ENCODE measurements around the gene UBIAD1. TPM values are rescaled to one million over a fixed set of nuclear protein-coding genes. Genes with fewer than 3 reads are reported as not detected.

UBIAD1 gene
- total and polyA plus RNA-seq, 2 experiments from 2014 or later, result 13.7 to 31.6 TPM

- no peak for TF ChIP-seq CTCF (conservative IDR thresholded peaks at IDR 0.05; ENCODE audit: low read depth in 2 of 2)
- no peak for TF ChIP-seq REST (IDR thresholded peaks at IDR 0.05; ENCODE audit: unreplicated experiment)
- no peak for TF ChIP-seq POLR2AphosphoS5 (IDR thresholded peaks at IDR 0.05; ENCODE audit: low read depth)
- no peak for TF ChIP-seq JUNB (IDR thresholded peaks at IDR 0.05; ENCODE audit: unreplicated experiment)
These were observed 6.2 kb downstream of the UBIAD1 start (continued) for GRCh38 chr1:11279152-11279551.

- Histone ChIP-seq H2AFZ (no peak overlapping the region), H3K27me3 (ENCODE audit: insufficient read depth) (no peaks in the 10 kb centered on the region), H3F3A (replicated peaks; ENCODE audit: low read depth) (peaks cover 4% of the 10 kb centered on the region; the same call in 1 of the 2 replicates), H3K4me1 (ENCODE audit: insufficient read depth) (peaks cover 14% of the 10 kb centered on the region), H3K27ac (ENCODE audit: low read depth) (no peak overlapping the region), H3K9me2 (ENCODE audit: insufficient read depth) (no peaks in the 10 kb centered on the region), H3K79me2 (replicated peaks; ENCODE audit: insufficient read depth) (peaks cover 97% of the 10 kb centered on the region), H3K4me2 (no peak overlapping the region), H4K20me1 (replicated peaks; ENCODE audit: insufficient read depth) (0 out of 2 replicates have a peak, but pooled peaks cover 21% of the 10 kb centered on the region), H3K36me3 (ENCODE audit: insufficient read depth) (peaks cover 13% of the 10 kb centered on the region; the same call in 1 of the 2 replicates), H3K4me3 (no peak overlapping the region)
- Mint-ChIP-seq H3K4me1 (peaks cover 30% of the 10 kb centered on the region), H3K36me3 (ENCODE audit: low read depth) (peaks cover 42% of the 10 kb centered on the region), H3K4me3 (no peak overlapping the region), H3K9me3 (no peaks in the 10 kb centered on the region), H3K27me3 (ENCODE audit: insufficient read depth, low read depth, poor library complexity) (peaks cover 5% of the 10 kb centered on the region), H3K27ac (no peak overlapping the region)
- ATAC-seq, result no peak
- DNase-seq (ENCODE audit: low spot score), result no peak
- TF ChIP-seq NANOG (IDR thresholded peaks at IDR 0.05; ENCODE audit: borderline replicate concordance) (no peak), REST (IDR thresholded peaks at IDR 0.05; ENCODE audit: unreplicated experiment) (no peak), CTCF (conservative IDR thresholded peaks at IDR 0.05; ENCODE audit: low read depth in 2 of 2) (no peak), STAT1 (IDR thresholded peaks at IDR 0.05; ENCODE audit: unreplicated experiment) (no peak), EZH2 (IDR thresholded peaks at IDR 0.05; ENCODE audit: low read depth, unreplicated experiment) (no peak), ZNF331 (CRISPR knock-in tag; IDR thresholded peaks at IDR 0.05; ENCODE audit: low read depth) (no peak)
These were observed 6.6 kb downstream of the UBIAD1 start for GRCh38 chr1:11279630-11280029.
